ENCODE measurements around the gene PRB2.

DNA sequence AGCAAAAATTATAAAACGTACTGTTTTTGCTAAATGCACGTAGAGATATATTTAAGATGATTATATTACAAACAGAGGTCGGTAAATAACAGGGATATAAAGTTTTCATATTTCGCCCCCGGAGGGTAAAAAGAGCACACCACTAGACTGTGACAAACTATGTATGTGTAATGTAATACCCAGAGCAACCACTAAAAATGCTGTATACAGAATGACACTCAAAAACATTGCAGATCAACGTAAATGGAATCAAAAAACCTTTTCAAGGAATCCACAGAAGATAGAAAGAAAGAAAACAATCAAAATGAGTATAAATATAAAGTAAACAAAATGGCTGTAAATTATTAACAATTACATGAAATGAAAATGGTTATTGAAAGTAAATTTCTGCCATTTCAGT is 47.6 kb downstream of the PRB2 start:
- TF ChIP-seq, protein P1, sequence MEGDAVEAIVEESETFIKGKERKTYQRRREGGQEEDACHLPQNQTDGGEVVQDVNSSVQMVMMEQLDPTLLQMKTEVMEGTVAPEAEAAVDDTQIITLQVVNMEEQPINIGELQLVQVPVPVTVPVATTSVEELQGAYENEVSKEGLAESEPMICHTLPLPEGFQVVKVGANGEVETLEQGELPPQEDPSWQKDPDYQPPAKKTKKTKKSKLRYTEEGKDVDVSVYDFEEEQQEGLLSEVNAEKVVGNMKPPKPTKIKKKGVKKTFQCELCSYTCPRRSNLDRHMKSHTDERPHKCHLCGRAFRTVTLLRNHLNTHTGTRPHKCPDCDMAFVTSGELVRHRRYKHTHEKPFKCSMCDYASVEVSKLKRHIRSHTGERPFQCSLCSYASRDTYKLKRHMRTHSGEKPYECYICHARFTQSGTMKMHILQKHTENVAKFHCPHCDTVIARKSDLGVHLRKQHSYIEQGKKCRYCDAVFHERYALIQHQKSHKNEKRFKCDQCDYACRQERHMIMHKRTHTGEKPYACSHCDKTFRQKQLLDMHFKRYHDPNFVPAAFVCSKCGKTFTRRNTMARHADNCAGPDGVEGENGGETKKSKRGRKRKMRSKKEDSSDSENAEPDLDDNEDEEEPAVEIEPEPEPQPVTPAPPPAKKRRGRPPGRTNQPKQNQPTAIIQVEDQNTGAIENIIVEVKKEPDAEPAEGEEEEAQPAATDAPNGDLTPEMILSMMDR (IDR thresholded peaks at IDR 0.05; ENCODE audit: low read length) = peak; percentile 28; the same call in 1 of the 2 replicates
- no peak for TF ChIP-seq EZH2 (IDR thresholded peaks at IDR 0.05; ENCODE audit: borderline replicate concordance, low read length)

Measured in OCI-LY1 (cell line).